K562 (cell line): Measurements from ENCODE around the gene ADCY5. TPM values are rescaled to one million over a fixed set of nuclear protein-coding genes. Genes with fewer than 3 reads are reported as not detected.

Source experiments
- ATAC-seq: fragments of 200-7000 bp; cut with Tn5 transposase; 3 replicates; pipeline ENCODE4 v1.9.1; 2020; ENCODE audit warnings: moderate library complexity
- BruUV-seq: library from RNA; stranded (reverse); fragments of 400-500 nt; replicated peaks from 2 replicates; lab custom pipeline; 2021; lab: Mats Ljungman, UMichigan
- CTCF ChIA-PET: fragments of 300-600 bp; formaldehyde crosslinking; extraction: SDS; loops from one replicate; lab custom pipeline; 2021; ENCODE audit warnings: low intra/inter-chr PET ratio; lab: Yijun Ruan, JAX
- POLR2A ChIA-PET: fragments of 300-600, 350-650 bp; sonication (Branson Sonifier 250); formaldehyde crosslinking; extraction: SDS; loops from one replicate; lab custom pipeline; 2021; ENCODE audit warnings: antibody characterized with exemption, inconsistent platforms; lab: Yijun Ruan, JAX
- DNase-seq, 4 experiments: peaks; one replicate each; pipeline versions ENCODE4 v3.0.0 to v3.0.0-alpha.2; 2011 to 2018; ENCODE audit warnings: low spot score in 3 of 4, mixed read lengths in 3 of 4; ENCODE audit errors: extremely low read depth in 1 of 4
- FAIRE-seq: peaks from 2 replicates; lab custom pipeline; 2011; peaks lifted over from hg19 to GRCh38; lab: Jason Lieb, UNC
- H2AFZ ChIP-seq: 2 replicates; pipeline ENCODE4 v1.6.0; 2011; ENCODE audit warnings: low read depth, low read length, control low read depth, inconsistent platforms
- H3K27ac ChIP-seq: fragments of 200-600 bp; 3 replicates; pipeline ENCODE4 v1.8.0; 2011; ENCODE audit warnings: low read depth, mild to moderate bottlenecking, control low read depth, inconsistent platforms, low read length, moderate library complexity, mixed read lengths; ENCODE audit errors: extremely low read depth
- H3K27me3 ChIP-seq, 2 experiments: fragments of 300-600 bp in 1 of 2; 2 replicates in 1 of 2; 3 replicates in 1 of 2; pipeline versions ENCODE4 v1.6.0 to v1.8.0; 2011; ENCODE audit warnings: inconsistent platforms in 2 of 2, low read length in 2 of 2, mild to moderate bottlenecking in 1 of 2, mixed read lengths in 1 of 2, moderate library complexity in 1 of 2; ENCODE audit not compliant: control insufficient read depth in 2 of 2, insufficient read depth in 2 of 2
- H3K36me3 ChIP-seq: fragments of 300-600 bp; 3 replicates; pipeline ENCODE4 v1.8.0; 2011; ENCODE audit warnings: mild to moderate bottlenecking, low read length, inconsistent platforms; ENCODE audit not compliant: control insufficient read depth, insufficient read depth
- H3K4me1 ChIP-seq, 2 experiments: fragments of 200-600 bp in 1 of 2; replicated peaks in 1 of 2; 2 replicates in 1 of 2; 3 replicates in 1 of 2; pipeline versions ENCODE4 v1.5.1 to v1.8.0; 2011; ENCODE audit warnings: inconsistent platforms in 2 of 2, low read length in 2 of 2, mild to moderate bottlenecking in 1 of 2, mixed read lengths in 1 of 2, moderate library complexity in 1 of 2; ENCODE audit not compliant: control insufficient read depth in 2 of 2, insufficient read depth in 2 of 2
- H3K4me2 ChIP-seq: 2 replicates; pipeline ENCODE4 v1.6.1; 2011; ENCODE audit warnings: low read length, control low read depth, inconsistent platforms, mixed read lengths; ENCODE audit not compliant: insufficient read depth
- H3K4me3 ChIP-seq: fragments of 200-600 bp; sonication (generic), shearing (Covaris generic); 2 replicates; pipeline ENCODE4 v1.5.1; 2016; ENCODE audit warnings: control low read depth, inconsistent platforms
- H3K79me2 ChIP-seq: fragments of 200-600 bp; 3 replicates; pipeline ENCODE4 v1.8.0; 2011; ENCODE audit warnings: low read length, inconsistent platforms; ENCODE audit not compliant: control insufficient read depth, insufficient read depth
- H3K9ac ChIP-seq, 2 experiments: 2 replicates each; pipeline versions ENCODE4 v1.6.0 to v1.6.1; 2011; ENCODE audit warnings: low read depth in 2 of 2, low read length in 2 of 2, control low read depth in 1 of 2, inconsistent platforms in 1 of 2, mild to moderate bottlenecking in 1 of 2, mixed read lengths in 1 of 2; ENCODE audit not compliant: insufficient read depth in 1 of 2
- H3K9me1 ChIP-seq: one replicate; pipeline ENCODE4 v1.6.0; 2011; ENCODE audit warnings: inconsistent platforms, mild to moderate bottlenecking, low read length, moderate library complexity; ENCODE audit not compliant: control insufficient read depth, insufficient read depth
- H3K9me3 ChIP-seq: replicated peaks from 2 replicates; pipeline ENCODE4 v1.5.1; 2011; ENCODE audit warnings: low read depth, low read length, inconsistent platforms; ENCODE audit not compliant: control insufficient read depth, insufficient read depth
- H4K20me1 ChIP-seq: replicated peaks from 2 replicates; pipeline ENCODE4 v1.6.1; 2011; ENCODE audit warnings: low read length, inconsistent platforms, mixed read lengths; ENCODE audit not compliant: control insufficient read depth, insufficient read depth
- BHLHE40 ChIP-seq: IDR thresholded peaks from 2 replicates; pipeline ENCODE4 v1.6.1; 2011; ENCODE audit warnings: low read length, improper control_type of control experiment
- BRD9 ChIP-seq: fragments of 450-650 bp; IDR thresholded peaks from 2 replicates; pipeline ENCODE4 v1.6.1; 2018; ENCODE audit warnings: low read depth; ENCODE audit not compliant: partially characterized antibody
- BRF1 ChIP-seq: IDR thresholded peaks from 3 replicates; pipeline ENCODE4 v1.6.1; 2011; ENCODE audit warnings: borderline replicate concordance, mild to moderate bottlenecking; ENCODE audit not compliant: insufficient read length; ENCODE audit errors: extremely low read depth
- CC2D1A ChIP-seq: fragments of 450-650 bp; IDR thresholded peaks from 2 replicates; pipeline ENCODE4 v1.6.1; 2017; ENCODE audit warnings: mild to moderate bottlenecking
- HLTF ChIP-seq: fragments of 450-650 bp; IDR thresholded peaks from 2 replicates; pipeline ENCODE4 v1.6.1; 2016
- JUNB ChIP-seq: fragments of 450-650 bp; formaldehyde crosslinking; conservative IDR thresholded peaks from 2 replicates; pipeline ENCODE4 v1.4.0; 2020; ENCODE audit warnings: mild to moderate bottlenecking
- NFATC3 ChIP-seq: fragments of 450-650 bp; IDR thresholded peaks from 2 replicates; pipeline ENCODE4 v1.6.1; 2017; ENCODE audit warnings: mild to moderate bottlenecking
- NRF1 ChIP-seq, 2 experiments: fragments of 450-650 bp; IDR thresholded peaks in 1 of 2; conservative IDR thresholded peaks in 1 of 2; 2 replicates each; pipeline ENCODE4 v1.6.1; 2014; ENCODE audit warnings: mild to moderate bottlenecking in 2 of 2
- POLR2B ChIP-seq: fragments of 450-650 bp; IDR thresholded peaks from 2 replicates; pipeline ENCODE4 v1.6.1; 2018; ENCODE audit warnings: low read depth; ENCODE audit not compliant: partially characterized antibody
- SMAD3 ChIP-seq: fragments of 450-650 bp; formaldehyde crosslinking; conservative IDR thresholded peaks from 2 replicates; pipeline ENCODE4 v1.4.0; 2020; ENCODE audit warnings: mild to moderate bottlenecking
- TEAD4 ChIP-seq, 2 experiments: sonication (generic) in 1 of 2; formaldehyde crosslinking in 1 of 2; IDR thresholded peaks; 2 replicates each; pipeline versions ENCODE4 v1.6.1 to v1.8.0; 2012 to 2022; ENCODE audit warnings: borderline replicate concordance in 1 of 2, inconsistent platforms in 1 of 2, low read length in 1 of 2, mild to moderate bottlenecking in 1 of 2, missing genetic modification reagents in 1 of 2
- TOE1 ChIP-seq, 2 experiments: fragments of 450-650 bp in 1 of 2; sonication (generic) in 1 of 2; formaldehyde crosslinking in 1 of 2; IDR thresholded peaks; 2 replicates each; pipeline versions ENCODE4 v1.7.1 to v1.8.0; 2016 to 2022; ENCODE audit warnings: borderline replicate concordance in 2 of 2, mild to moderate bottlenecking in 2 of 2, antibody characterized with exemption in 1 of 2, inconsistent platforms in 1 of 2, low read depth in 1 of 2, missing genetic modification reagents in 1 of 2, moderate library complexity in 1 of 2
- ZNF134 ChIP-seq: fragments of 250-450 bp; sonication (Bioruptor Pico); conservative IDR thresholded peaks from 2 replicates; pipeline ENCODE4 v1.4.0; 2020
- ZNF561 ChIP-seq: fragments of 450-650 bp; formaldehyde crosslinking; conservative IDR thresholded peaks from 2 replicates; pipeline ENCODE4 v1.4.0; 2020; ENCODE audit warnings: mild to moderate bottlenecking, moderate library complexity
- ZNF785 ChIP-seq: fragments of 250-450 bp; sonication (Bioruptor Pico); IDR thresholded peaks from 2 replicates; pipeline ENCODE4 v1.4.0; 2020; ENCODE audit warnings: mild to moderate bottlenecking
- WGBS: fragments of 100-300 bp; shearing (Covaris generic); methylation state at CpG from one replicate; pipeline ENCODE4 v1.1.6; 2016; ENCODE audit warnings: low coverage, mixed read lengths; ENCODE audit not compliant: insufficient coverage; ENCODE audit errors: missing lambda C conversion rate; 5-methylcytosine and 5-hydroxymethylcytosine counted together
- in situ Hi-C: fragments of 300-500 bp; cut with MboI; formaldehyde crosslinking; loops from 4 replicates; pipeline ENCODE4 v1.15.0; 2018; ENCODE audit warnings: inconsistent platforms, mixed read lengths
- intact Hi-C: fragments of 100-400 bp; cut with micrococcal nuclease; formaldehyde crosslinking; loops from 2 replicates; pipeline ENCODE4 v1.14.2; 2022
- polyA plus RNA-seq, 8 experiments: library from polyadenylated mRNA; depleted of rRNA in 4 of 8; stranded (reverse) in 5 of 8; unstranded in 3 of 8; fragments of >200 nt; fragmentation: Nextera tagmentation in 2 of 8; fragmentation: Illumina TruSeq in 1 of 8; extraction: Ambion mirVana in 2 of 8; extraction: Trizol in 1 of 8; gene quantifications; 2 replicates each; pipeline versions ENCODE4 v1.2.1 to v1.2.3, GENCODE V29; 2011 to 2014; ENCODE audit warnings: inconsistent platforms in 1 of 8, missing spikeins in 1 of 8
- total RNA-seq, 7 experiments: library from RNA; depleted of rRNA in 6 of 7; stranded (reverse); fragments of >200 nt in 6 of 7; fragmentation: Illumina TruSeq in 2 of 7; extraction: Trizol in 2 of 7; gene quantifications; 2 replicates each; pipeline versions ENCODE4 v1.2.1 to v1.2.3, GENCODE V29; 2011 to 2021; ENCODE audit warnings: low replicate concordance in 1 of 7
- TF ChIP-seq, protein P1 (sequence below): sonication (generic); IDR thresholded peaks from 2 replicates; pipeline ENCODE4 v1.6.1; 2016
- TF ChIP-seq, protein P2 (sequence below): sonication (generic); formaldehyde crosslinking; IDR thresholded peaks from 2 replicates; pipeline ENCODE4 v1.8.0; 2022; ENCODE audit warnings: mild to moderate bottlenecking, missing genetic modification reagents
- TF ChIP-seq, protein P3 (sequence below): fragments of 250-450 bp; sonication (Bioruptor Pico); IDR thresholded peaks from 2 replicates; pipeline ENCODE4 v1.5.0; 2020; ENCODE audit warnings: mild to moderate bottlenecking
- TF ChIP-seq, protein P4 (sequence below): sonication (generic); formaldehyde crosslinking; IDR thresholded peaks from 2 replicates; pipeline ENCODE4 v1.9.0; 2022; ENCODE audit warnings: mild to moderate bottlenecking, missing genetic modification reagents

Gene ADCY5
- total and polyA plus RNA-seq, 9 of the 15 experiments (the other 6 are each of a cell fraction or from before 2014, with no cell fraction given), result under 0.01 TPM; not detected in 8

DNA sequence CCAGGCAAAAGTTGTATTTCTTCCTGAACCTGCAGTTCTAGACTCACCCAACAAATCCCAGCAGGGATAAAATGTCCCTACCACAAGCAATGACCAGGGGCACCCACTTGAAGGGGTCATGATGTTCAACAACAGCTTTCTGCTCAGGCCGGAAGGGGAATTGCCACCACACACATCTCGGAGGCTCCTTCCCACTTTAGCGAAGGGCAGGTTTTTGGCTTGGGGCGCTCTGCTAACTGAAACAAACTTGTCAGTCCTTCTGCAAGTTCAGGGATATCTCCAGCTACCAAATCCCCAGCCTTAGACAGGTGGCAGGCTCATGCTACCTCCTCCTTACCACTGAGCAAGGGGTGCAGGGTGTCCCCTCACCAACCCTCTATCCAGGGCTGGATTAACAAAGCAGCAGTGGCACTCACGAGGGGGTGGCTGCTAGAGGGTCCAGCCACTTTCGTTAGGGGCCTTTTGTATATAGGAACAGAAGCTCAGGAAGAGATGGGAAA is 2.2 kb downstream of the ADCY5 start:
- no TSS peak for BruUV-seq
- Histone ChIP-seq H2AFZ (no peak overlapping the region), H3K79me2 (no peaks in the 10 kb centered on the region), H3K4me2 (no peak overlapping the region), H3K9me3 (no peaks in the 10 kb centered on the region), H3K9ac (no peak overlapping the region), H3K27ac (no peak overlapping the region), H4K20me1 (peaks cover 6% of the 10 kb centered on the region; the same call in 1 of the 2 replicates), H3K27me3 (peaks cover 0 to 29% of the 10 kb centered on the region in 2 experiments; a peak in 2 of 5 replicates), H3K36me3 (no peaks in the 10 kb centered on the region), H3K4me1 (peaks cover 0 to 24% of the 10 kb centered on the region in 2 experiments; a peak in 2 of 5 replicates), H3K9me1 (peaks cover 3% of the 10 kb centered on the region), H3K4me3 (no peak overlapping the region)
- ATAC-seq (no peak), FAIRE-seq (no peak), DNase-seq (no peak)
- intact Hi-C loops (no loop called here), in situ Hi-C loops (no loop called here)
- ChIA-PET POLR2A (interaction anchor here (0.6 kb wide), 2 partner anchors 120 to 182 kb away, joined by 3 to 4 read pairs; no protein-coding TSS in a partner anchor), CTCF (no interaction called here)
- WGBS, result 2% methylated on average over 6 of the region's 6 CpGs
- TF ChIP-seq, protein P1, sequence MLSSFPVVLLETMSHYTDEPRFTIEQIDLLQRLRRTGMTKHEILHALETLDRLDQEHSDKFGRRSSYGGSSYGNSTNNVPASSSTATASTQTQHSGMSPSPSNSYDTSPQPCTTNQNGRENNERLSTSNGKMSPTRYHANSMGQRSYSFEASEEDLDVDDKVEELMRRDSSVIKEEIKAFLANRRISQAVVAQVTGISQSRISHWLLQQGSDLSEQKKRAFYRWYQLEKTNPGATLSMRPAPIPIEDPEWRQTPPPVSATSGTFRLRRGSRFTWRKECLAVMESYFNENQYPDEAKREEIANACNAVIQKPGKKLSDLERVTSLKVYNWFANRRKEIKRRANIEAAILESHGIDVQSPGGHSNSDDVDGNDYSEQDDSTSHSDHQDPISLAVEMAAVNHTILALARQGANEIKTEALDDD, result no peak
- TF ChIP-seq, protein P2, sequence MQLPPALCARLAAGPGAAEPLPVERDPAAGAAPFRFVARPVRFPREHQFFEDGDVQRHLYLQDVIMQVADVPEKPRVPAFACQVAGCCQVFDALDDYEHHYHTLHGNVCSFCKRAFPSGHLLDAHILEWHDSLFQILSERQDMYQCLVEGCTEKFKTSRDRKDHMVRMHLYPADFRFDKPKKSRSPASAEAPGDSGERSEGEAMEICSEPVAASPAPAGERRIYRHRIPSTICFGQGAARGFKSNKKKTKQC, result no peak
- no peak for TF ChIP-seq SMAD3
- TF ChIP-seq, protein P3, sequence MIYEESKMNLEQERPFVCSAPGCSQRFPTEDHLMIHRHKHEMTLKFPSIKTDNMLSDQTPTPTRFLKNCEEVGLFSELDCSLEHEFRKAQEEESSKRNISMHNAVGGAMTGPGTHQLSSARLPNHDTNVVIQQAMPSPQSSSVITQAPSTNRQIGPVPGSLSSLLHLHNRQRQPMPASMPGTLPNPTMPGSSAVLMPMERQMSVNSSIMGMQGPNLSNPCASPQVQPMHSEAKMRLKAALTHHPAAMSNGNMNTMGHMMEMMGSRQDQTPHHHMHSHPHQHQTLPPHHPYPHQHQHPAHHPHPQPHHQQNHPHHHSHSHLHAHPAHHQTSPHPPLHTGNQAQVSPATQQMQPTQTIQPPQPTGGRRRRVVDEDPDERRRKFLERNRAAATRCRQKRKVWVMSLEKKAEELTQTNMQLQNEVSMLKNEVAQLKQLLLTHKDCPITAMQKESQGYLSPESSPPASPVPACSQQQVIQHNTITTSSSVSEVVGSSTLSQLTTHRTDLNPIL (CRISPR knock-in tag), result no peak
- no peak for TF ChIP-seq NRF1 (conservative IDR thresholded peaks at IDR 0.05 in 1 of 2, IDR thresholded peaks at IDR 0.05 in 1 of 2)
- no peak for TF ChIP-seq BHLHE40
- no peak for TF ChIP-seq TOE1 (IDR thresholded peaks at IDR 0.05; ENCODE audit: borderline replicate concordance)
- TF ChIP-seq TOE1 (CRISPR knock-in tag; IDR thresholded peaks at IDR 0.05; ENCODE audit: borderline replicate concordance, low read depth), result no peak
- TF ChIP-seq POLR2B, result no peak
- TF ChIP-seq BRD9, result no peak
- TF ChIP-seq HLTF, result no peak
- TF ChIP-seq CC2D1A, result no peak
- TF ChIP-seq ZNF134 (CRISPR knock-in tag), result no peak
- TF ChIP-seq JUNB (CRISPR knock-in tag), result no peak
- TF ChIP-seq, protein P4, sequence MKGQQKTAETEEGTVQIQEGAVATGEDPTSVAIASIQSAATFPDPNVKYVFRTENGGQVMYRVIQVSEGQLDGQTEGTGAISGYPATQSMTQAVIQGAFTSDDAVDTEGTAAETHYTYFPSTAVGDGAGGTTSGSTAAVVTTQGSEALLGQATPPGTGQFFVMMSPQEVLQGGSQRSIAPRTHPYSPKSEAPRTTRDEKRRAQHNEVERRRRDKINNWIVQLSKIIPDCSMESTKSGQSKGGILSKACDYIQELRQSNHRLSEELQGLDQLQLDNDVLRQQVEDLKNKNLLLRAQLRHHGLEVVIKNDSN, result no peak
- no peak for TF ChIP-seq ZNF785
- no peak for TF ChIP-seq BRF1
- no peak for TF ChIP-seq NFATC3
- no peak for TF ChIP-seq ZNF561 (CRISPR knock-in tag)
- no peak for TF ChIP-seq TEAD4 (IDR thresholded peaks at IDR 0.05; ENCODE audit: low read length)
- no peak for TF ChIP-seq TEAD4 (CRISPR knock-in tag; IDR thresholded peaks at IDR 0.05; ENCODE audit: borderline replicate concordance)
- TF ChIP-seq, all 486 proteins: peak for 0
